Mucosa of rectum (tissue), 2 donors: ENCODE results near the gene XRCC3.

ENCODE experiments used
- H3K27ac ChIP-seq, 2 donors: one replicate each; pipeline ENCODE4 v1.7.0; 2013; ENCODE audit warnings: inconsistent platforms in 2 of 2, low read depth in 2 of 2, low read length in 2 of 2
- H3K27me3 ChIP-seq, 2 donors: one replicate each; pipeline ENCODE4 v1.7.0; 2013; ENCODE audit warnings: low read length in 2 of 2; ENCODE audit not compliant: control insufficient read depth in 2 of 2, insufficient read depth in 2 of 2
- H3K36me3 ChIP-seq, 2 donors: one replicate each; pipeline ENCODE4 v1.7.0; 2013; ENCODE audit warnings: low read length in 2 of 2; ENCODE audit not compliant: control insufficient read depth in 2 of 2, insufficient read depth in 2 of 2
- H3K4me1 ChIP-seq, 2 donors: one replicate each; pipeline ENCODE4 v1.7.0; 2013; ENCODE audit warnings: low read length in 2 of 2, mild to moderate bottlenecking in 1 of 2; ENCODE audit not compliant: control insufficient read depth in 2 of 2, insufficient read depth in 2 of 2
- H3K4me3 ChIP-seq, 2 donors: one replicate each; pipeline ENCODE4 v1.7.0; 2013; ENCODE audit warnings: low read length in 2 of 2
- H3K9ac ChIP-seq, 2 donors: one replicate each; pipeline ENCODE4 v1.7.0; 2013; ENCODE audit warnings: low read length in 2 of 2, low read depth in 1 of 2, mild to moderate bottlenecking in 1 of 2
- H3K9me3 ChIP-seq, 2 donors: one replicate each; pipeline ENCODE4 v1.7.0; 2013; ENCODE audit warnings: low read length in 2 of 2; ENCODE audit not compliant: control insufficient read depth in 2 of 2
- donor health status: healthy.
- donor health status: Normal muscosa, but diverticular disease.

Gene XRCC3

DNA sequence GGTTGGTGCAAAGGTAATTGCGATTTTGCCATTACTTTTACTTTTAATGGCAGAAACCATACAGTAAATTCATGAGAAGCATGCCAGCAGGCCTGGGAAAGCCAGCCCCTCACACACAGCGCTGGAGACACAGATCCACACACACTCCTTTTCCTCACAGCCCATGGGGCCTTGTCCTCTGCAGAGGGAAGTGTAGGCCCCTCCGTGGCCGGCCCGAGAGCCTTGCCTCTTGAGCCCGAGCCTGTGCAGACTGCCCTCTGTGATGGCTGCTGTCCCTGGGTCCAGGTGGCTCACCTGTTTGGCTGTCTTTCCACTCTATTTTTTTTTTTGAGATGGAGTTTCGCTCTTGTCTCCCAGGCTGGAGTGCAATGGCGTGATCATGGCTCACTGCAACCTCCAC, 39.3 kb downstream of the XRCC3 start:
- no peaks in the 10 kb centered on the region for H3K27me3 ChIP-seq
- H3K27ac ChIP-seq: no peak overlapping the region
- no peak overlapping the region for H3K4me3 ChIP-seq
- no peaks in the 10 kb centered on the region for H3K9me3 ChIP-seq
- H3K4me1 ChIP-seq: no peaks in the 10 kb centered on the region
- H3K9ac ChIP-seq: no peak overlapping the region
- H3K36me3 ChIP-seq: peaks cover 76 to 84% of the 10 kb centered on the region in 2 donors

DNA sequence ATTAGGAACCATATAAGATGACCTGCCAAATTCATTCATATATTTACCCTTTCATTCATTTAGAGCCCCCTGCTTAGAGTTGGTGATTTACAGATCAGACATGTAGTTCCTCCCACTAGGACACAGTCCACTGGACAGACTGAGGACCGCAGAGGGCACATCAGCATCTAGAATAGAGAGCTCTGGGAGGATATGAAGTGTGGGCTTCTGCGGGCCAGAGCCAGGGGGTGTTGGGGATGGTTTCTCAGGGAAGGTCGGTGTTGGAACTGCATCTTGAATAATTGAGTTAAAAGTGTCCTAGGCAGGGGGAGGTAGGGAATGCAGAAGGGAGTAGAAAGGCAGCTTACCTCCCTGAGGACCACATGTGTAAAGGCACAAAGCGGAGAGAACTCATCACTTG, 43.3 kb downstream of the XRCC3 start:
- Histone ChIP-seq H3K27me3 (no peaks in the 10 kb centered on the region), H3K9me3 (no peaks in the 10 kb centered on the region), H3K27ac (no peak overlapping the region), H3K9ac (no peak overlapping the region), H3K36me3 (peaks cover 66 to 74% of the 10 kb centered on the region in 2 donors), H3K4me3 (no peak overlapping the region), H3K4me1 (no peaks in the 10 kb centered on the region)

DNA sequence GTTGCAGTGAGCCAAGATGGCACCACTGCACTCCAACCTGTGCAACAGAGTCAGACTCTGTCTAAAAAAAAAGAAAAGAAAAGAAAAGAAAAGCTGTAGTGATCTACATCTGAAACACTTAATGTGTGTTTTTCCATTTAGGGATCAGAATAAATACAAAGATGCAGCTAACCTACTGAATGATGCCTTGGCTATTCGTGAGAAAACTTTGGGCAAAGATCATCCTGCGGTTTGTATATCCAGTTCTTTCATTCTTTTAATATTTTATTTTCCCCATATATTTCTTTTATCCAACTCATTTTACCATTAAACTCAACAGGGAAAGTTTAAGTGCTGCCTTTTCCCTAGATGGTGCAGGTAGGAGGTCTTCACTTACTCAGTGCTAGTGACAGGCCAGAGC, 45.9 kb downstream of the XRCC3 start:
- no peaks in the 10 kb centered on the region for H3K9me3 ChIP-seq
- H3K27me3 ChIP-seq: no peaks in the 10 kb centered on the region
- H3K4me1 ChIP-seq: no peaks in the 10 kb centered on the region
- no peak overlapping the region for H3K9ac ChIP-seq
- H3K4me3 ChIP-seq: no peak overlapping the region
- H3K36me3 ChIP-seq: peaks cover 47 to 65% of the 10 kb centered on the region in 2 donors
- no peak overlapping the region for H3K27ac ChIP-seq

DNA sequence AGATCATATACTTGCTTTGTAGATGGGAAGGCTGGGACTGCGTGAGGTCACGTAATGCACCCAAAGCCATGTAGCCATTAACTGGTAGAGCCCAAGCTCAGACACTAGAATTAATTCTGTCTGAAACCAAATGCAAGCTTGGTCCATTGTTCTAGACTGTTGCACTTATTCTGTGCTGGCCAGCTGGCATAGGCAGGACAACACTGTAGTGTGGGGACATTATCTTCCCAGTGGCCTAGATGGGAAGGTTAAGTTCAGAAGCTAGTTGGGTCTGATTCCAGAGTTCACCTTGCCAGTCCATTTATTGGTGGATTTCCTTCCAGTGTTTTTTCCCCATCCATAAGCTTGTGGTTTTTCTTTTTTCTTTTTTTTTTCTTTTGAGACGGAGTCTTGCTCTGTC, 47.1 kb downstream of the XRCC3 start:
- Histone ChIP-seq H3K9ac (no peak overlapping the region), H3K27ac (no peak overlapping the region), H3K9me3 (no peaks in the 10 kb centered on the region), H3K4me3 (no peak overlapping the region), H3K36me3 (peaks cover 49 to 64% of the 10 kb centered on the region in 2 donors), H3K4me1 (no peaks in the 10 kb centered on the region), H3K27me3 (no peaks in the 10 kb centered on the region)

DNA sequence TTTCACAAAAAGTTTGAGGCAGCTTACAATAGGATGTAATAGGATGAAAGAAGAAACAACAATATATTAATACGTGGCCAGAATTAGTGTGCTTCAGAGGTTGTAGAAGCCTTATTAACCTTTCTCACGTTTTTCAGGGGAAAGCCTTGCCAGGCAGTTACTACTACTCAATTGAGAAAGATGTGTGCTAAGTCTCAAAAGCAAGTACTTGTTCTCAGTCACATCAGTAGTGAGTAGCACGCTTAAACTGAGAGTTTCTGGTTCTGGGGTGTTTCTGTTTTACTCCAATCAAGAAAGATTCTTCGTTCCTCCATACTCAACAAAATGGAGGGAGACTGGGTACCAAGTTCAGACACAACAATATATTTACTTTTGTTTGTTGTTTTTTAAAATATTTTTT, 47.6 kb downstream of the XRCC3 start:
- no peaks in the 10 kb centered on the region for H3K9me3 ChIP-seq
- no peaks in the 10 kb centered on the region for H3K4me1 ChIP-seq
- no peak overlapping the region for H3K27ac ChIP-seq
- H3K36me3 ChIP-seq: peaks cover 46 to 62% of the 10 kb centered on the region in 2 donors
- H3K4me3 ChIP-seq: no peak overlapping the region
- no peak overlapping the region for H3K9ac ChIP-seq
- H3K27me3 ChIP-seq: no peaks in the 10 kb centered on the region

DNA sequence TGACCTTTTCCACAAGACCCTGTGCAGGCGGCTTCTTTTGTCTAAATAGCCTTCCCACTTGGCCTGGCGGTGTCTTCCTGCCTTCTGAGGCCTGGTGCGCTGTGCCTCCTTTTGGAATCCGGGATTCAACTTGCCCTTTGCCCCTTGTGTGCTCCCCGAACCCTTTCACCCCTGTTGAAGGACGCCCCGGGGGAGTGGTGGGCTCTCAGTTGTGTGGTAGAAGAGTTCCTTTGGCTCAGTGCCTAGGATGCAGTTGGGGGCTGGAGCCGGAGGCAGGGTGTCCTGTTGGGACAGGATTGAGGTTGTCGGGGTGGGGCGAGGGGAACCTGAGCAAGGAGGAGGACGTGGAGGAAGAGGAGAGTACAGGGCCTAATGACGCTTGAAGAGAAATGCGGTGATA, 51.7 kb downstream of the XRCC3 start:
- Histone ChIP-seq H3K27ac (no peak overlapping the region), H3K9ac (no peak overlapping the region), H3K4me3 (no peak overlapping the region), H3K27me3 (no peaks in the 10 kb centered on the region), H3K4me1 (no peaks in the 10 kb centered on the region), H3K36me3 (peaks cover 46 to 64% of the 10 kb centered on the region in 2 donors), H3K9me3 (no peaks in the 10 kb centered on the region)

DNA sequence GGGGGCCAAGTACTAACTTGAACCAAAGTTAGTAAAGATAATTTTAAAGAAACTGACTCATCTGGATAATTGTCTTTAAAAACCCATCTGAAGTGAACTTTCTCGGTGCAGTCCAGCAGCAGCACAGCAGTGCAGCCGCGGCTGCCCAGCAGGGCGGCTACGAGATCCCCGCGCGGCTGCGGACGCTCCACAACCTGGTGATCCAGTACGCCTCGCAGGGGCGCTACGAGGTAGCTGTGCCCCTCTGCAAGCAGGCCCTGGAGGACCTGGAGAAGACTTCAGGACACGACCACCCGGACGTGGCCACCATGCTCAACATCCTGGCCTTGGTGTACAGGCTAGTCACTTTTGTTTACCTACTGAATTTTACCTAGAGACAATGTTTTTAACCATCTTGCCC, 52.7 kb downstream of the XRCC3 start:
- Histone ChIP-seq H3K27ac (no peak overlapping the region), H3K36me3 (peaks cover 45 to 61% of the 10 kb centered on the region in 2 donors), H3K4me3 (no peak overlapping the region), H3K4me1 (no peaks in the 10 kb centered on the region), H3K9me3 (no peaks in the 10 kb centered on the region), H3K9ac (no peak overlapping the region), H3K27me3 (no peaks in the 10 kb centered on the region)

DNA sequence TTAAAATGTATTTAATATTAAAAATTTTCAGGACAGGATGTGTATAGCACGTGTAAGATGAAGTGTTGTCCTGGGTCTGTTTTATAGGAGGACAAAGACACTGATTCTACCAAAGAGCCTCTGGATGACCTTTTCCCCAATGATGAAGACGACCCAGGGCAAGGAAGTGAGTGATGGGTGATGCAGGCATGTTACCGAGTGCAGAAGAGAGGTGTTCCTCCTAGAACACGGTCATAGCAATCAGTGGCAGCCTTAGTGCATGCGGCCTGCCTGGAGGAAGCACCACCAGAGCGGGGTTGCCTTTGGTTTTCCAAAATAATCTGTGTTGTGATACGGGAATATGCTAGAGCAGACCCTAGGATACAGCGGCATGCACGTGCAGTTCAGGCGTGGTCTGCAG, 53.2 kb downstream of the XRCC3 start:
- H3K27ac ChIP-seq: no peak overlapping the region
- peaks cover 49 to 67% of the 10 kb centered on the region in 2 donors for H3K36me3 ChIP-seq
- no peak overlapping the region for H3K4me3 ChIP-seq
- no peaks in the 10 kb centered on the region for H3K4me1 ChIP-seq
- no peaks in the 10 kb centered on the region for H3K27me3 ChIP-seq
- H3K9ac ChIP-seq: no peak overlapping the region
- H3K9me3 ChIP-seq: no peaks in the 10 kb centered on the region

DNA sequence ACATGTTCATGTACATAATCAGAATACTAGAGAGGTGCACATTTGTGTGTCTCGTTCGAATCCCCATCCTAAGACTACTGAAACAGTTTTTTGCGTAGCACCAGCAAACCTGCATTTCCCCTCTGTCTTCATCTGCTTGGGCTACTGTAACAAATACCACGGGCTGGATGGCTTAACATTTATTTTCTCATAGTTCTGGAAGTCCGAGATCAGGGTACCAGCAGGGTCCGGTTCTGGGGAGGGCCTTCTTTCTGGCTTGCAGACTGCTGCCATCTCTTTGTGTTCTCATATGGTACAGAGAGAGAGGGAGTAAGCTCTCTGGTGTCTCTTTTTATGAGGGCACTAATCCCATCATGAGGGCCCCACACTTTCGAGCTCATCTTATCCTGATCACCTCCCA, 55.6 kb downstream of the XRCC3 start:
- Histone ChIP-seq H3K27me3 (no peaks in the 10 kb centered on the region), H3K4me1 (peaks cover 0 to 7% of the 10 kb centered on the region in 2 donors), H3K4me3 (no peak overlapping the region), H3K9ac (no peak overlapping the region), H3K27ac (no peak overlapping the region), H3K36me3 (peaks cover 65 to 73% of the 10 kb centered on the region in 2 donors), H3K9me3 (no peaks in the 10 kb centered on the region)

DNA sequence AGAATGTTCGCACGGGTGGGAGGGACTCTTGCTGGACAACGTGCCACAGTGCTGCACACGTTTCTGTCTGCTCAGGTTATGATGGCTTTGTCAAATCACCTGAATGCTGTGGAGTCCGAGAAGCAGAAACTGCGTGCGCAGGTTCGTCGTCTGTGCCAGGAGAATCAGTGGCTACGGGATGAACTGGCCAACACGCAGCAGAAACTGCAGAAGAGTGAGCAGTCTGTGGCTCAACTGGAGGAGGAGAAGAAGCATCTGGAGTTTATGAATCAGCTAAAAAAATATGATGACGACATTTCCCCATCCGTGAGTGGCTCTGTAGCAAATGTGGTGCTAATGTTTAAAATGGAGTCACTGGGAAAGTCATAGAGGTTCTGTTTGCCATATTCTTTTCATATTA, 57.8 kb downstream of the XRCC3 start:
- Histone ChIP-seq H3K27ac (no peak overlapping the region), H3K36me3 (peaks cover 57 to 61% of the 10 kb centered on the region in 2 donors), H3K27me3 (no peaks in the 10 kb centered on the region), H3K9me3 (no peaks in the 10 kb centered on the region), H3K4me1 (peaks cover 0 to 11% of the 10 kb centered on the region in 2 donors), H3K4me3 (no peak overlapping the region), H3K9ac (no peak overlapping the region)

DNA sequence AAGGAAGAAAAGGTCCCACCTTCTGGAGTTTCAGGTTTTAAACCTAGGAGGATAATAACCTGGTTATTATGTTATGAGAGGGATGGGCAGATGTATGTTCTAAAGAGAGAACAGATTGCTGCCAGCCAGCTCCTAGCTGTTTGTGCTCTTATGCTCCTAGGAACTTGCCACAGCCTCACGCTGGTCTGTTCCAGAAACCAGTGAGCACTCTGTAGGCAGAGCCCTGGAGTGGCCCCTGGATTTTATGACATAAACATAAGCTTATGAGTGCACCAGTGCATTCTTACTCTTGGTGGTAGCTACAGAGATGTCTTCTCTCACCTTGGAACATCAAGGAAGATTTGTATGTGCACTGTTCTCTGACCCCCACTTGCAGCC, 58.5 kb downstream of the XRCC3 start:
- H3K9me3 ChIP-seq: no peaks in the 10 kb centered on the region
- peaks cover 51 to 55% of the 10 kb centered on the region in 2 donors for H3K36me3 ChIP-seq
- peaks cover 0 to 11% of the 10 kb centered on the region in 2 donors for H3K4me1 ChIP-seq
- no peak overlapping the region for H3K4me3 ChIP-seq
- H3K27ac ChIP-seq: no peak overlapping the region
- H3K27me3 ChIP-seq: no peaks in the 10 kb centered on the region
- H3K9ac ChIP-seq: no peak overlapping the region
